OCI-LY7 (cell line): ENCODE results near the gene RAB6B. TPM values are rescaled to one million over a fixed set of nuclear protein-coding genes. Genes with fewer than 3 reads are reported as not detected.

Experiments used
- BruUV-seq: library from RNA; stranded (reverse); fragments of 400-500 nt; replicated peaks from 2 replicates; lab custom pipeline; 2021; lab: Mats Ljungman, UMichigan
- CTCF ChIA-PET: fragments of 300-600 bp; sonication (Branson Sonifier 250); formaldehyde crosslinking; loops from one replicate; lab custom pipeline; 2022; ENCODE audit warnings: antibody characterized with exemption; ENCODE audit not compliant: unreplicated experiment; lab: Charles Lee
- POLR2A ChIA-PET: fragments of 300-600 bp; sonication (Branson Sonifier 250); formaldehyde crosslinking; loops from one replicate; lab custom pipeline; 2022; ENCODE audit warnings: antibody characterized with exemption; lab: Charles Lee
- DNase-seq: peaks from one replicate; pipeline ENCODE4 v3.0.0-alpha.2; 2015; ENCODE audit warnings: low spot score
- H2AFZ ChIP-seq: fragments of 200-600 bp; sonication (generic), shearing (Covaris generic); 2 replicates; pipeline ENCODE4 v1.6.1; 2014; ENCODE audit warnings: mild to moderate bottlenecking, antibody characterized with exemption, low read length, moderate library complexity
- H3K27ac ChIP-seq: fragments of 200-600 bp; sonication (generic); 2 replicates; pipeline ENCODE4 v1.5.1; 2014; ENCODE audit warnings: mixed run types, low read depth, mild to moderate bottlenecking, moderate library complexity, low read length, inconsistent platforms; ENCODE audit not compliant: poor library complexity, severe bottlenecking
- H3K36me3 ChIP-seq: fragments of 200-600 bp; sonication (generic); 2 replicates; pipeline ENCODE4 v1.6.1; 2014; ENCODE audit warnings: mild to moderate bottlenecking, antibody characterized with exemption, low read length, moderate library complexity, mixed read lengths; ENCODE audit not compliant: insufficient read depth
- H3K4me1 ChIP-seq: fragments of 200-600 bp; sonication (generic); 2 replicates; pipeline ENCODE4 v1.5.1; 2014; ENCODE audit warnings: mild to moderate bottlenecking, low read length; ENCODE audit not compliant: insufficient read depth, poor library complexity, severe bottlenecking
- H3K4me2 ChIP-seq: fragments of 200-600 bp; sonication (generic); 2 replicates; pipeline ENCODE4 v1.6.1; 2014; ENCODE audit warnings: mild to moderate bottlenecking, low read length
- H3K4me3 ChIP-seq: fragments of 200-600 bp; sonication (generic); 2 replicates; pipeline ENCODE4 v1.5.1; 2014; ENCODE audit warnings: mild to moderate bottlenecking, low read depth, low read length; ENCODE audit not compliant: poor library complexity, severe bottlenecking
- H3K79me2 ChIP-seq: fragments of 200-600 bp; sonication (generic); 2 replicates; pipeline ENCODE4 v1.6.1; 2016; ENCODE audit warnings: low read depth, mild to moderate bottlenecking, low read length, moderate library complexity, mixed read lengths; ENCODE audit not compliant: insufficient read depth
- H3K9me2 ChIP-seq: fragments of 200-600 bp; sonication (generic); 2 replicates; pipeline ENCODE4 v1.6.1; 2016; ENCODE audit warnings: mild to moderate bottlenecking, low read length, mixed read lengths; ENCODE audit not compliant: insufficient read depth
- H3K9me3 ChIP-seq: fragments of 200-600 bp; sonication (generic); 2 replicates; pipeline ENCODE4 v1.6.1; 2014; ENCODE audit warnings: mild to moderate bottlenecking, mixed run types, low read length, mixed read lengths
- H4K20me1 ChIP-seq: fragments of 200-600 bp; sonication (generic); 2 replicates; pipeline ENCODE4 v1.6.1; 2014; ENCODE audit warnings: mild to moderate bottlenecking, antibody characterized with exemption, low read length, moderate library complexity, mixed read lengths; ENCODE audit not compliant: insufficient read depth
- CTCF ChIP-seq: fragments of 200-600 bp; sonication (generic); conservative IDR thresholded peaks from 2 replicates; pipeline ENCODE4 v1.5.1; 2014; ENCODE audit warnings: mild to moderate bottlenecking, antibody characterized with exemption, low read length, moderate library complexity, mixed read lengths
- EZH2phosphoT487 ChIP-seq: fragments of 200-600 bp; sonication (generic); IDR thresholded peaks from 2 replicates; pipeline ENCODE4 v1.6.1; 2018; ENCODE audit warnings: low read depth, borderline replicate concordance, mild to moderate bottlenecking, mixed run types, antibody characterized with exemption, low read length, moderate library complexity, mixed read lengths
- intact Hi-C: fragments of 100-400 bp; cut with micrococcal nuclease; formaldehyde crosslinking; loops from one replicate; pipeline ENCODE4 v1.10.0; 2022; ENCODE audit not compliant: unreplicated experiment
- total RNA-seq, 2 experiments: library from RNA; depleted of rRNA in 1 of 2; stranded (reverse); fragments of >200 nt in 1 of 2; shearing (Covaris generic) in 1 of 2; gene quantifications; 2 replicates each; pipeline ENCODE4 v1.2.3, GENCODE V29; 2014 to 2022

Gene RAB6B
- total RNA-seq, 2 experiments from 2014 or later, result not detected

DNA sequence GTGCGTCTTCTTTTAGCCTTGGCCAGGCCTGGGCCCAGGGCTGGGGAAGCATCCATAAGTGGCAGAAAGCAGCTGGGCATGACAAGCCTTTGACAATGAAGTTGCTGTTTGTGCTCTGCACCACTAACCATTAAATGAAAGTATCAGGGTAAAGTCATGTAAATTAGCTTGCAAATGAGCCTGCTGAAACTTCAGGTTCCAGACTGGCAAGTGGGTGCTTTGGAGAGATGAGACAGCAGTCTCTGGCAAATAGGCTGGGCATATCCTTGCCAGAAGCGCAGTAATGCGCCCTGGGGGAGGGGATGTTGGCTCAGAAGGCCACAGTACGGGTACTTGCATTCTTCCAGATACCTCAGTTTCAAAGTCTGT is 40.7 kb downstream of the RAB6B start:
- Histone ChIP-seq H3K79me2 (no peaks in the 10 kb centered on the region), H2AFZ (no peak overlapping the region), H4K20me1 (no peaks in the 10 kb centered on the region), H3K4me2 (no peak overlapping the region), H3K36me3 (no peaks in the 10 kb centered on the region), H3K4me3 (no peak overlapping the region), H3K9me2 (no peaks in the 10 kb centered on the region), H3K9me3 (no peaks in the 10 kb centered on the region), H3K4me1 (no peaks in the 10 kb centered on the region), H3K27ac (no peak overlapping the region)
- BruUV-seq, result no TSS peak
- intact Hi-C loops, result no loop called here
- ChIA-PET CTCF (no interaction called here), POLR2A (no interaction called here)
- TF ChIP-seq EZH2phosphoT487, result no peak
- TF ChIP-seq CTCF, result no peak
- DNase-seq, result no peak

- POLR2A ChIA-PET, result no interaction called here
- Histone ChIP-seq H3K27ac (no peak overlapping the region), H4K20me1 (no peaks in the 10 kb centered on the region), H3K9me3 (no peaks in the 10 kb centered on the region), H3K4me1 (no peaks in the 10 kb centered on the region), H3K9me2 (no peaks in the 10 kb centered on the region), H3K4me3 (no peak overlapping the region), H2AFZ (no peak overlapping the region), H3K36me3 (no peaks in the 10 kb centered on the region), H3K79me2 (no peaks in the 10 kb centered on the region), H3K4me2 (no peak overlapping the region)
- BruUV-seq, result no TSS peak
- CTCF ChIA-PET, result no interaction called here
- intact Hi-C loops, result no loop called here
- DNase-seq, result no peak
- no peak for TF ChIP-seq EZH2phosphoT487
- no peak for TF ChIP-seq CTCF
These were observed 41.2 kb downstream of the RAB6B start for GRCh38 chr3:133854264-133855001.

DNA sequence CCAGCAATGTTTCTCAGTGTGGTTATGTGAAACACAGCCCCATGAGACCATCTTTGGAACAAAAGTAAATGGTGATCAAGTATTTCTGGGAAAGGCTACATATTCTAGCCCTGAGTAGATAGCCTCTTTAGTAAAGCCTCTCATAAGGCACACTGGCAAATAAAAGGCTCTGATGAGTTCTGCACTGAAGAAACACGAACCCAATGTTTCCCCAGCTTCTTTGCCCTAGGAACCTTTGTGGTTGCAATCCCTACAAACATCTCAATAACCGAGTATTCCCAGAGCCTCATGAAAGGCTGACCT is 41.8 kb downstream of the RAB6B start:
- DNase-seq, result no peak
- no peaks in the 10 kb centered on the region for H3K4me1 ChIP-seq
- H4K20me1 ChIP-seq, result no peaks in the 10 kb centered on the region
- no peaks in the 10 kb centered on the region for H3K9me2 ChIP-seq
- BruUV-seq, result no TSS peak
- intact Hi-C loops, result no loop called here
- H3K4me2 ChIP-seq, result no peak overlapping the region
- H3K36me3 ChIP-seq, result no peaks in the 10 kb centered on the region
- TF ChIP-seq CTCF (no peak), EZH2phosphoT487 (no peak)
- ChIA-PET POLR2A (no interaction called here), CTCF (no interaction called here)
- H3K79me2 ChIP-seq, result no peaks in the 10 kb centered on the region
- H3K27ac ChIP-seq, result no peak overlapping the region
- H3K9me3 ChIP-seq, result no peaks in the 10 kb centered on the region
- H2AFZ ChIP-seq, result no peak overlapping the region
- H3K4me3 ChIP-seq, result no peak overlapping the region
